GM21447 (cell line): ENCODE data around the gene ENPP6.
"Not testable (repeated sequence)": the region's sequence is repeated elsewhere in the genome, so short reads cannot be mapped to it uniquely, and the experiment has no call there.

Source experiments
- ATAC-seq: cut with Tn5 transposase; IDR thresholded peaks from one replicate; pipeline ENCODE4 v1.9.1; 2021; ENCODE audit not compliant: unreplicated experiment

Gene ENPP6

DNA sequence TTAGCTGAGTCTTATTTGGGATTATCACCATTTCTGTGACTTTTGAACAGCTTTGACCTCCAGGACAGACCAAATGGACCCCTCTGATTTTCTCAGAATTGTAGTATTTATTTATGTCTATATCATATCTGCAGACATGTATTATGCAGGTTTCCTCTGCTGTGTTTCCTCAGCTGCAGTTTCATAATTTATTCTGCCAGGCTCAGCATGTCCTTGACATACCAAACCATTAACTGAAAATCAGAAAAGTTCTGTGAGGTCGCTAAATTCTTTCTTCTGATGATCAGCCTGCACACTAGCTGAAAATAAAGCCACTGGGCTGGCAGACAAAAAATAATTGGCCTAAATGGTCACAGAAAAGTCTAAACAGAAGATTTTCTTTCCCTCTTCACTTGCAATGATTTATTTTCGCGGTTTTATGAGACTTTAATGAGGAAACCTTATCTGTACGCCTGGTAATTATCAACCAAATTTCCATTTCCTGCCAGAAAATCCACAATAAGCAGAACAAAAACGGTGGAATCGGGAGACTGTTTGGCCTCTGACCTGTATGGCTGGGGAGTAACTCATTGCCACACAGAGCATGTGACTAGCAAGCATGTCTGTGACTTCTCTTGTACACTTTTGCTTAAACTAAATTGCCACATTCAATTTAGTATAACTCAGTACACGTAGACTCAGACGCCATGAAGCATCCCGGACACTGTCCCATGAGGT lies 150.9 kb downstream of the ENPP6 start:
- ATAC-seq = no peak

DNA sequence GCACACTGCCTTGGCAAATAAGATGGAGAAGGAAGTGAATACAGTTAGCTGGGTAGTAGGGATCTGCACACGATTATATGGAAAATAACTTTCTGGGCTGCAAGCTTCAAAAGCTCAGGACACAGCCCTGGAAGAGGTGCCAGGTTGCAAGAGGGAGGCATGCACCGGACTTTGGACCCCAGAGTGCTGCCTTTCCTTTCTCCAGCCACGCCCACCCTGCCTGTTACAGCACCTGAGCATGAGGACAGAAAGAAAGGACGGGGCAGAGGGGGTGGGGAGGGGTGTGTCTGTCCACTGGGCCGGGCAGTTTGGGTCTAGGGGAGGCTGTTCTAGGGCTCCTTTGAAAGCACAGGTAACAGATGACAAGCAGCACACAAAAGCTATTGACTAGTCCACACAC lies 152.8 kb downstream of the ENPP6 start:
- no peak for ATAC-seq

DNA sequence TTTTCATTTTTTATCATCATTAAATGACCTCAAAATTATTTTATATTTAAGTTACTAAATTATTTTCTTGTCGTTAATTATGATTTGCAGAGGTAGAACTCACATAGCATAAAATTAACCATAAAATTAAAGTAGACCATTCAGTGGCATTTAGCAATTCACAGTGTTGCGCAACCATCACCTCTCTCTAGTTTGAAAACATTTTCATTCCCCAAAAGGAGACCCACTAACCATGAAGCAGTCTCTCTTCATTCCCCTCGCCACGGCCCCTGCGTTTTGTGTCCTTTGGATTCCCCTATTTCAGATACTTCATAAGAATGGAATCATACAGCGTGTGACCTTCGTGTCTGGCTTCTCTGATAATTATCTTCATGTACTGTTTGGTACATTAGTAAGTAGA lies 154.9 kb downstream of the ENPP6 start:
- no peak for ATAC-seq

DNA sequence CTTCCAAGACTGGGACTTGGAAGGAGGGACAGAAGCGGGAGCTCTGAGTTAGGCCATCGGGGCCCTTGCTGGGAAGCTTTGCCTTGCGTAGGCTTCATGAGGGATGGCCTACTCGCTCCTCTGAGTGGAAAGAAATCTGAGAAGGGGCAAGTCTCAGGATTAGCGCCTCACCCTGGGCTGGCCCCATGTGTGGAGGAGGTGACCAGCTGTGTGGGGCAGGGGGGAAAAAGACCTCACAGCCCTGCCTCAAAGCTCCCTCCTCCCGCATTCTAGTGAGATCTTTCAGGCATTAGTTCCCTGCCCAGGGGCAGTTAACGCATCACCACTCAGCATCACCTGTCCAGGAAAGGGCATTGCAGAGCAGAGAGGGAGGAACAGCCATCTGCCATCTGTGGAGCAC lies 156.1 kb downstream of the ENPP6 start:
- no peak for ATAC-seq

DNA sequence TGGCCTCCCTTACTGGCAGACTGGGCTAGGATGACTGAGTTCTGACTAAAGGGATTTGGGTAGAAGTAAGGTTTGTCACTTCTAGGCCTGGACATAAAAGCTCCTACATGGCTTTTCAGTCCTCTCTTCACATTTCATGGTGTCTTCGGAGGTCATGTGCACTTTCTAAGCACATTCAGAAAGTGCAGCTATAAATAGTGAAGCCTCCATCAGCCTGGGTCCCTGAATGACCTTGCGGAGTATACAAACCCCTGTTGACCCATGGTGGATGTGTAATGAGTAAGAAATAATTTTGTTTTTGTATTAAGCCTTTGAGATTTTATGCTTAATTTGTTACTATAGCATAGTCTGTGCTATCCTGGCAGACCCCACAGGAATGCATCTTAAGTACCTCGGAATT lies 158.6 kb downstream of the ENPP6 start:
- no peak for ATAC-seq

DNA sequence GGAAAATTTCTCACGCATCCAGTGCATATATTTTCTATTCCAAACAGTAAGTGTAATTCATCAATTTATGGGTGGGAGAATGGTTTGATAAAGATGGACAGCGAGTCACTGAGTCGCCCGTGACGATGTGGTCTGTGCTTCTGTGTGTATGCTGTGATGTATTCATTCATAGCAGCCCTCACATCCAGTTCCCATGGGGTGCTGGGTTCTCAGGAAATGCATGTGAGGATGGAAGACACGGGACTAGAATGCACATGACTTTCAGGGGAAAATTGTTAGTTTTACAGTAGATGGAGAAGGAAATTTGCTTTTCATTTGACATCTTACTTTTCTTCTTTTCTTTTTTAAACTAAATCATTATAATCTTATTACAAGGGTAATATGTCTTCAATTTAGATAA lies 159.6 kb downstream of the ENPP6 start:
- ATAC-seq = no peak

DNA sequence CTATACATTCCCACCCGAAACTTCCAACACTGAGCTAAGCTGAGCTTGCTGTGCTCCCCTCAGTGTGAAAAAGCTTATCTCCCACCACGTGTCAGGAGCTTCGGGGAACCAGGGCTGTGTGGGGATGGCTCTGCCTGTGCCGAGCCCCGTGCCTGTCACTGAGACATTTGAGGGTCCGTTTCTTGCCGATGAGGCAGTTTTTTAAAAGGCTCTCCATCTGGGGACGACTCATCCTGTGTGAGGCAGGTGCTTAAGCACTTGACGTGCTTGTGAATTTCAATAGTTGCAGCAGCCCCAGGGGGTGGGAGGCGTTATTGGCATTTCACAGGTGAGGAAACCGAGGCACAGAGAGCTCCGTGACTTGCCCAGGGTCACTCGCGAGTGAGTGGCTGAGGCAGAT lies 160.8 kb downstream of the ENPP6 start:
- ATAC-seq = no peak

DNA sequence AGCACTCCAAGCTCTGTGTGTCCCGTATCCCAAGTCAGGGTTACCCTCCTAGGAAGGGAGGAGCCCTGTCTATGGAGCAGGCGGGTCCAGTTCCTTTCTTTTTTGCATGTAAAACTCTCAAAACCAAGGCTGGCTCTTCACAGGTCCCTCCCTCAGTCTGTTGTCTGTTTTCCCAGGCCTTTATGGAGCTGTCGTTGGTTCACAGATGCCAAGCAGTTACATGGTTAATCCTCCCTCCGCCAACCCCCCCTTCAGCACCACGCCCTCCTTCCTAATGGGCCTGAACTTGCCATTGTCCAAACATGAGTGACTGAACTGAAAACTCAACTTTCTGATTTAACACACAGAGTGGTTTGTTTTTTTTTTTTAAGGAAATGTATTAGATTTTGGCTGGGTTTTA lies 164.2 kb downstream of the ENPP6 start:
- ATAC-seq = no peak

DNA sequence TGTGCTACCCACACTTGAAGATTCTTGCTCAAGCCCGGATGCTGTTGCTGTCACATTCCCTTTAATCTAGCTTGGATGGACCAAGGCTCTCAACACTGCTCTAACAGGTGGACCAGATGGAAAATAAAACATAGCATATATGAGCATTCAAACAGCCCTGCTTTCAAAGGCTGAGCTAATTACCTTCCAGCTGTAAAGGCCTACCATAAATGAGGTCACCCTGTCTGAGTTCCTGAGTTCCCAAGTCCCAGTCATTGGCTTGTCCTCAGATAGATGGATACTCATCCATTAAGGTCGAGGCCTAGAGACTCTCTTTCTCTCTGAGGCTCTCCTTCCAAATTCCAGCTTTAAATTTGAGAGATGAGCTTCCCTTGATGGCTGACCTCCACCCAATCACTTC lies 165.1 kb downstream of the ENPP6 start:
- ATAC-seq = no peak

DNA sequence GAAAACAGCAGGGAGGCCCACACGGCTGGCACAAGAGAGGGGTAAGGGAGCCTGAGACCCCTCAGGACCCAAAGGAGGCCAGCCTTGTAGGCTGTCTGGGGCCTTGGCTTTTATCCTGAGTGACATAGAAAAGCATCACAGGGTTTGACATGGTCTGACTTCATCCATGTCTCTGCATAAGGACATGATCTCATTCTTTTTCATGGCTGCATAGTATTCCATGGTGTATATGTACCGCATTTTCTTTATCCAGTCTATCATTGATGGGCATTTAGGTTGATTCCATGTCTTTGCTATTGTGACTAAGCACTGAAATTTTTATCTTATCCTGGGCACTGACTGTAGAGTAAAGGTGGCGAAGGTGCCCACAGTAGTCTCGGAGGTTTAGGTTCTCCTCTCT lies 166.4 kb downstream of the ENPP6 start:
- ATAC-seq = not testable (repeated sequence)

DNA sequence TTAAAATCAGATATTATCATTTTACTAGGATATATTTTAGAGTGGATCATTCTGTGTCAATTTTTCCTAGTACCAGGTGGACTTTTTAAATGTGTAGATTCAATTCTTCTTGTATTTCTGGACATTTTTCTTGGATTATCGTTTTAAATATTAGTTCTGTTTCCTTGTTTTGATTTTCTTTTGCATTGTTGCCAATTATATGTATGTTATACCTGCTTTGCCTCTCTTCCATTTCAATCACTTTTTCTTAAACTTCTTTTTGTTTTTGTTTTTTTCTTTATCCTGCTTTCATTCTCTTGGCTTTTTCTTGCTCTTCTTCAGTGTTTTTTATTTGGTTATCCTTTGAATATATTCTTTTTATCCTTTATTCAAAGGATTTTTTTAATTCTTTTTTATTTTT lies 171.5 kb downstream of the ENPP6 start:
- no peak for ATAC-seq

DNA sequence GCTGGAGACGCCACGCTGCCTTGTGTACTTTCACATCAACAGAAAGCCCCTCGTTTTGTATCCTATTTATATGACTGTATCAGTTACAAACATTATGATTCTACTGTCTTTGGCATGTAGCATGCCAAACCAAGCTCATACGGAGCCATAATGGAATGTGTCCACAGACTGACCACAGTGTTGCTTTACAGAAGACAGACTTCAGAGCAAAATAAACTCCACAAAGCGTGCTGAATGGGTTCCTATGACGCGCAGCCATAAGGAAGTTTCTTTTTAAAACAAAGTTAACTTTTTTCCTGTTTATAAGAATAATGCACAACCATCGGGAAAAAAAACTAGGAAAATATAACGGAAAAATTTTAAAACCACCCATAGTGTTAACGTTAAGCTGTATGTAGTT lies 176.5 kb downstream of the ENPP6 start:
- ATAC-seq = no peak

DNA sequence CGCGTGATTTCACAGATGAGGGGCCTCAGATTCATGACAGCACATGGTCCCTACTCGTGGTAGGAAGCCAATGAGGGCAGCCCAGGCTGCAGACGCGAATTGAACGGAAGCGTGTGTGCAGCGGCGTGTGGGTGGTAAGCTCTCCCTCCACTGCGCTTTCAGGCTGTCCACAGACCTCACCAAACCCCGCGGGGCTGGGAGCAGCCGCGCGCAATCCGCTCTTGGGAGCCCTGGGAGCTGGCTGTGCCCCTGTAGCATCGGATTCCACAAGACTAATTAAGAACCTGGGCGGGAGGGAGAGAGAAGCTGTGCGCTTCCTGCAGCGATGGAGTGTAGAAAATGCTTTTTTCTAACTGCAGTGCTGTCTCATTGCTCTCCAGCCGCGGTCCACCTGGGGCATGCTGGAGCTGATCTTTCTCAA lies 177.7 kb downstream of the ENPP6 start:
- no peak for ATAC-seq
